ENCODE results near the gene PARL. TPM values are rescaled to one million over a fixed set of nuclear protein-coding genes. Genes with fewer than 3 reads are reported as not detected.

The PARL gene
- total RNA-seq, 1 donor from 2014 or later, result 70.5 TPM

DNA sequence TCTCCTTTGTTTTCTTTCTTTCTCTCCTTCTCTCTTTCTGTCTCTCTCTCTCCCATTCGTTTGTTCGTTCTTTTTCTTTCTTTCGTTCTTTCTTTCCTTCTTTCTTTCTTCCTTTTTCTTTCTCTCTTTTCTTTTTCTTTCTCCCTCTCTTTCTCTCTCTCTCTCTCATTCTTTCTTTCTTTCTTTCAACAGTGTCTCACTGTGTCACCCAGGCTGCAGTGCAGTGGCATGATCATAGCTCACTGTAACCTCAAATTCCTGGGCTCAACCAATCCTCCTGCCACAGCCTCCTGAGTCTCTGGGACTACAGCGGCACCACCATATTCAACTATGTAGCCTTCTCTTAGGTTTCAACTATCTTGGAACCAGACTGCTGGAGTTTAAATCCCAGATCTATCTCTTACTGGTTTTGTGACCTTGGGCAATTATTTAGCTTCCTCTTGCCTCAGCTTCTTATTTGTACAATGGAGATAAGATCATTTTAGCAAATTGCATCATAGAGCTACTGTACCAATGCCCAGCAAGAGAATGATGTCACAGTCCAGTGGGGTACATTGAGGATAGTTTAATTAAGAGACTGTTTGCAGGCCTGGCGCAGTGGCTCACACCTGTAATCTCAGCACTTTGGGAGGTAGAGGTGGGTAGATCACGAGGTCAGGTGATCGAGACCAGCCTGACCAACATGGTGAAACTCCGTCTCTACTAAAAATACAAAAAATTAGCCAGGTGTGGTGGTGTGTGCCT, 27.3 kb upstream of the PARL start:
- Histone ChIP-seq H3K4me2 (no peak overlapping the region), H3K9me3 (ENCODE audit: low read depth) (no peaks in the 10 kb centered on the region), H3K4me1 (no peaks in the 10 kb centered on the region), H3K79me2 (ENCODE audit: low read depth) (no peaks in the 10 kb centered on the region), H3F3A (ENCODE audit: low read depth) (no peaks in the 10 kb centered on the region), H3K27me3 (no peaks in the 10 kb centered on the region), H3K27ac (no peak overlapping the region), H2AFZ (replicated peaks) (no peak overlapping the region), H3K4me3 (no peak overlapping the region), H3K9ac (no peak overlapping the region), H4K20me1 (ENCODE audit: low read depth) (no peaks in the 10 kb centered on the region), H3K36me3 (no peaks in the 10 kb centered on the region)
- Mint-ChIP-seq H3K27ac (no peak overlapping the region), H3K4me1 (peaks cover 3% of the 10 kb centered on the region), H3K9me3 (no peaks in the 10 kb centered on the region), H3K36me3 (no peaks in the 10 kb centered on the region), H3K4me3 (no peak overlapping the region), H3K27me3 (ENCODE audit: insufficient read depth, low read depth) (peaks cover 13% of the 10 kb centered on the region)
- no peak for DNase-seq (ENCODE audit: low spot score)
- TF ChIP-seq EZH2 (IDR thresholded peaks at IDR 0.05) (no peak), EZH2phosphoT487 (IDR thresholded peaks at IDR 0.05) (no peak), CTCF (IDR thresholded peaks at IDR 0.05) (no peak)

- no peaks in the 10 kb centered on the region for H3K4me1 ChIP-seq
- no peak overlapping the region for H3K27ac ChIP-seq
- H3K27me3 ChIP-seq, result no peaks in the 10 kb centered on the region
- no peak overlapping the region for H3K4me3 ChIP-seq
- H3K4me3 Mint-ChIP-seq, result no peak overlapping the region
- H3K9ac ChIP-seq, result no peak overlapping the region
- no peak for DNase-seq (ENCODE audit: low spot score)
- no peak overlapping the region for H2AFZ ChIP-seq (replicated peaks)
- H3K36me3 ChIP-seq, result no peaks in the 10 kb centered on the region
- H3F3A ChIP-seq (ENCODE audit: low read depth), result no peaks in the 10 kb centered on the region
- H3K36me3 Mint-ChIP-seq, result no peaks in the 10 kb centered on the region
- H3K4me1 Mint-ChIP-seq, result peaks cover 3% of the 10 kb centered on the region
- TF ChIP-seq EZH2 (IDR thresholded peaks at IDR 0.05) (no peak), CTCF (IDR thresholded peaks at IDR 0.05) (no peak), EZH2phosphoT487 (IDR thresholded peaks at IDR 0.05) (no peak)
- H3K4me2 ChIP-seq, result no peak overlapping the region
- peaks cover 11% of the 10 kb centered on the region for H3K27me3 Mint-ChIP-seq (ENCODE audit: insufficient read depth, low read depth)
- H3K9me3 Mint-ChIP-seq, result no peaks in the 10 kb centered on the region
- H3K27ac Mint-ChIP-seq, result no peak overlapping the region
- no peaks in the 10 kb centered on the region for H3K9me3 ChIP-seq (ENCODE audit: low read depth)
- no peaks in the 10 kb centered on the region for H3K79me2 ChIP-seq (ENCODE audit: low read depth)
- no peaks in the 10 kb centered on the region for H4K20me1 ChIP-seq (ENCODE audit: low read depth)
These were observed 26.4 kb upstream of the PARL start for GRCh38 chr3:183911087-183911486.

GRCh38 chr3:183909030-183909600, 24.4 kb upstream of the PARL start:
- Mint-ChIP-seq H3K4me3 (no peak overlapping the region), H3K27ac (no peak overlapping the region), H3K9me3 (no peaks in the 10 kb centered on the region), H3K4me1 (peaks cover 3% of the 10 kb centered on the region), H3K36me3 (no peaks in the 10 kb centered on the region), H3K27me3 (ENCODE audit: insufficient read depth, low read depth) (peaks cover 9% of the 10 kb centered on the region)
- H3K79me2 ChIP-seq (ENCODE audit: low read depth), result no peaks in the 10 kb centered on the region
- TF ChIP-seq CTCF (IDR thresholded peaks at IDR 0.05), result no peak
- TF ChIP-seq EZH2 (IDR thresholded peaks at IDR 0.05), result no peak
- no peak for TF ChIP-seq EZH2phosphoT487 (IDR thresholded peaks at IDR 0.05)
- DNase-seq (ENCODE audit: low spot score), result no peak
- no peaks in the 10 kb centered on the region for H3K4me1 ChIP-seq
- H3K9ac ChIP-seq, result no peak overlapping the region
- H3K9me3 ChIP-seq (ENCODE audit: low read depth), result no peaks in the 10 kb centered on the region
- no peak overlapping the region for H3K4me2 ChIP-seq
- H3K36me3 ChIP-seq, result no peaks in the 10 kb centered on the region
- no peaks in the 10 kb centered on the region for H3F3A ChIP-seq (ENCODE audit: low read depth)
- no peak overlapping the region for H3K27ac ChIP-seq
- H3K4me3 ChIP-seq, result no peak overlapping the region
- H3K27me3 ChIP-seq, result no peaks in the 10 kb centered on the region
- H4K20me1 ChIP-seq (ENCODE audit: low read depth), result no peaks in the 10 kb centered on the region
- no peak overlapping the region for H2AFZ ChIP-seq (replicated peaks)

Measured in neural progenitor cell (in vitro differentiated cells).